Sigmoid colon (tissue), 7 donors: ENCODE results near the gene SDK1. TPM values are rescaled to one million over a fixed set of nuclear protein-coding genes. Genes with fewer than 3 reads are reported as not detected.
"Not testable (repeated sequence)": the region's sequence is repeated elsewhere in the genome, so short reads cannot be mapped to it uniquely, and the experiment has no call there.

Experiments
- DNase-seq: peaks from one replicate; pipeline ENCODE4 v3.0.0-alpha.2; 2019
- H3K27ac ChIP-seq, 4 donors: fragments of 200-600 bp; sonication (generic); one replicate each; pipeline ENCODE4 v1.5.1; 2016 to 2019; ENCODE audit warnings: mild to moderate bottlenecking in 1 of 4
- H3K27me3 ChIP-seq, 3 donors: fragments of 200-600 bp; sonication (generic); one replicate each; pipeline ENCODE4 v1.5.1; 2019; ENCODE audit warnings: mild to moderate bottlenecking in 1 of 3
- H3K36me3 ChIP-seq, 4 donors: fragments of 200-600 bp; sonication (generic); one replicate each; pipeline ENCODE4 v1.5.1; 2016 to 2019
- H3K4me1 ChIP-seq, 4 donors: fragments of 200-600 bp; sonication (generic); one replicate each; pipeline ENCODE4 v1.5.1; 2017 to 2019
- H3K4me3 ChIP-seq, 4 donors: fragments of 200-600 bp; sonication (generic); one replicate each; pipeline ENCODE4 v1.5.1; 2017 to 2019; ENCODE audit warnings: mild to moderate bottlenecking in 2 of 4, moderate library complexity in 1 of 4
- H3K9me3 ChIP-seq, 4 donors: fragments of 200-600 bp in 3 of 4; sonication (generic) in 3 of 4; one replicate each; pipeline versions ENCODE4 v1.5.1 to v1.6.1; 2013 to 2019
- CTCF ChIP-seq, 4 experiments: fragments of 450-650 bp in 3 of 4; fragments of 200-600 bp in 1 of 4; IDR thresholded peaks; one replicate each; pipeline ENCODE4 v1.5.1; 2016 to 2019; ENCODE audit warnings: antibody characterized with exemption in 4 of 4, mild to moderate bottlenecking in 3 of 4, moderate library complexity in 2 of 4
- EP300 ChIP-seq, 4 donors: sonication (generic); formaldehyde crosslinking; IDR thresholded peaks; one replicate each; pipeline ENCODE4 v1.6.1; 2017; ENCODE audit warnings: antibody characterized with exemption in 4 of 4
- POLR2A ChIP-seq, 2 donors: fragments of 450-650 bp; IDR thresholded peaks; one replicate each; pipeline ENCODE4 v1.6.1; 2016; ENCODE audit warnings: antibody characterized with exemption in 2 of 2, mild to moderate bottlenecking in 2 of 2, moderate library complexity in 2 of 2
- POLR2AphosphoS5 ChIP-seq, 4 donors: sonication (generic); formaldehyde crosslinking; IDR thresholded peaks; one replicate each; pipeline ENCODE4 v1.6.1; 2017; ENCODE audit warnings: antibody characterized with exemption in 4 of 4
- WGBS, 2 donors: extraction: QIAGEN DNeasy Blood & Tissue Kit; methylation state at CpG; one replicate each; pipeline ENCODE4 v1.1.7; 2013; 5-methylcytosine and 5-hydroxymethylcytosine counted together
- intact Hi-C: fragments of 100-400 bp; cut with DNase I; formaldehyde crosslinking; loops from one replicate; pipeline ENCODE4 v1.15.1; 2023
- polyA plus RNA-seq, 3 donors: library from polyadenylated mRNA; stranded (reverse); fragments of 200-250 nt; gene quantifications; one replicate each; pipeline ENCODE4 v1.2.3, GENCODE V29; 2013
- total RNA-seq, 4 donors: library from RNA; depleted of rRNA; stranded (reverse); fragments of >200 nt; gene quantifications; one replicate each; pipeline ENCODE4 v1.1.0, GENCODE V29; 2016
- donor health status: healthy with polysubstance abuse.
- donor health status: Bipolar disorder and iron deficiency.
- donor health status: healthy.

The SDK1 gene
- total and polyA plus RNA-seq, 7 donors: under 0.01 to 23.0 (median 10.0) TPM; not detected in 1

- Histone ChIP-seq H3K9me3 (no peaks in the 10 kb centered on the region), H3K4me1 (no peaks in the 10 kb centered on the region), H3K4me3 (no peak overlapping the region), H3K27ac (no peak overlapping the region), H3K36me3 (no peaks in the 10 kb centered on the region), H3K27me3 (no peaks in the 10 kb centered on the region)
- intact Hi-C loops: no loop called here
- DNase-seq: no peak
- TF ChIP-seq EP300 (IDR thresholded peaks at IDR 0.05) (no peak), CTCF (IDR thresholded peaks at IDR 0.05) (no peak), POLR2A (IDR thresholded peaks at IDR 0.05) (no peak), POLR2AphosphoS5 (IDR thresholded peaks at IDR 0.05) (no peak)
- 13 to 73% methylated on average over 2 of the region's 2 CpGs for WGBS, 2 donors
Observed at GRCh38 chr7:4093035-4093434, 792.0 kb downstream of the SDK1 start.

GRCh38 chr7:4093483-4093882 lies 792.4 kb downstream of the SDK1 start:
- H3K9me3 ChIP-seq: no peaks in the 10 kb centered on the region
- no peaks in the 10 kb centered on the region for H3K36me3 ChIP-seq
- TF ChIP-seq POLR2AphosphoS5 (IDR thresholded peaks at IDR 0.05) (no peak), EP300 (IDR thresholded peaks at IDR 0.05) (no peak), CTCF (IDR thresholded peaks at IDR 0.05) (no peak), POLR2A (IDR thresholded peaks at IDR 0.05) (no peak)
- H3K27me3 ChIP-seq: no peaks in the 10 kb centered on the region
- H3K4me1 ChIP-seq: no peaks in the 10 kb centered on the region
- H3K27ac ChIP-seq: no peak overlapping the region
- intact Hi-C loops: no loop called here
- no peak overlapping the region for H3K4me3 ChIP-seq
- WGBS, 2 donors: 44 to 73% methylated on average over 21 of the region's 21 CpGs
- peak; percentile 33 for DNase-seq

- DNase-seq, intact Hi-C loops, H3K4me1 ChIP-seq, H3K36me3 ChIP-seq, H3K27ac ChIP-seq, H3K9me3 ChIP-seq, H3K4me3 ChIP-seq, H3K27me3 ChIP-seq: not testable (repeated sequence)
- WGBS, 2 donors: 54 to 80% methylated on average over 9 of the region's 9 CpGs
Observed at GRCh38 chr7:4094158-4094557, 793.1 kb downstream of the SDK1 start.

GRCh38 chr7:4097001-4097609 lies 796.1 kb downstream of the SDK1 start:
- no peak for DNase-seq
- H3K27ac ChIP-seq: no peak overlapping the region
- H3K4me1 ChIP-seq: no peaks in the 10 kb centered on the region
- H3K27me3 ChIP-seq: no peaks in the 10 kb centered on the region
- no peaks in the 10 kb centered on the region for H3K36me3 ChIP-seq
- TF ChIP-seq EP300 (IDR thresholded peaks at IDR 0.05): no peak
- no peak for TF ChIP-seq POLR2AphosphoS5 (IDR thresholded peaks at IDR 0.05)
- no peak for TF ChIP-seq POLR2A (IDR thresholded peaks at IDR 0.05)
- no peak for TF ChIP-seq CTCF (IDR thresholded peaks at IDR 0.05)
- 88 to 89% methylated on average over 12 of the region's 12 CpGs for WGBS, 2 donors
- intact Hi-C loops: no loop called here
- no peaks in the 10 kb centered on the region for H3K9me3 ChIP-seq
- no peak overlapping the region for H3K4me3 ChIP-seq

- Histone ChIP-seq H3K27ac (no peak overlapping the region), H3K27me3 (no peaks in the 10 kb centered on the region), H3K4me3 (no peak overlapping the region), H3K36me3 (no peaks in the 10 kb centered on the region), H3K9me3 (no peaks in the 10 kb centered on the region), H3K4me1 (no peaks in the 10 kb centered on the region)
- intact Hi-C loops: no loop called here
- DNase-seq: no peak
- TF ChIP-seq EP300 (IDR thresholded peaks at IDR 0.05): no peak
- TF ChIP-seq POLR2AphosphoS5 (IDR thresholded peaks at IDR 0.05): no peak
- no peak for TF ChIP-seq CTCF (IDR thresholded peaks at IDR 0.05)
- no peak for TF ChIP-seq POLR2A (IDR thresholded peaks at IDR 0.05)
- 80 to 86% methylated on average over 11 of the region's 11 CpGs for WGBS, 2 donors
Observed at GRCh38 chr7:4098169-4098568, 797.1 kb downstream of the SDK1 start.
